Measurements from ENCODE around the gene TMPO.

GRCh38 chr12:98489176-98489575 lies 26.2 kb upstream of the TMPO start:
- no peak for TF ChIP-seq CTCF (IDR thresholded peaks at IDR 0.05; ENCODE audit: low read depth, low read length)
- no peak for TF ChIP-seq MYC (IDR thresholded peaks at IDR 0.05; ENCODE audit: low read depth, low read length)
- TF ChIP-seq POLR2A (IDR thresholded peaks at IDR 0.05; ENCODE audit: extremely low read depth, insufficient read length) = no peak

All from NB4 (cell line).